ENCODE measurements around the gene SPATA17. TPM values are rescaled to one million over a fixed set of nuclear protein-coding genes. Genes with fewer than 3 reads are reported as not detected.

SPATA17 gene
- total and polyA plus RNA-seq, 2 donors (not counting 3 experiments of a cell fraction or from before 2014, with no cell fraction given), result not detected

GRCh38 chr1:217897100-217897499 is 266.0 kb downstream of the SPATA17 start:
- intact Hi-C loops (cut with micrococcal nuclease) (no loop called here), dilution Hi-C loops (cut with MboI; ENCODE audit: extremely low pct_ligation_motif_present, low sequenced_read_pairs) (no loop called here)
- no peaks in the 10 kb centered on the region for H3K4me1 ChIP-seq (ENCODE audit: control insufficient read depth, extremely low read depth, insufficient read depth, low read length)
- no peak overlapping the region for H3K4me2 ChIP-seq (ENCODE audit: insufficient read depth, low read length)
- no peaks in the 10 kb centered on the region for H3K9me3 ChIP-seq (replicated peaks; ENCODE audit: control insufficient read depth, insufficient read depth, low read length)
- H3K4me3 ChIP-seq (replicated peaks in 1 of 3; ENCODE audit: insufficient read depth in 1 of 3, low read depth in 1 of 3, low read length in 3 of 3), result no peak overlapping the region
- no peaks in the 10 kb centered on the region for H3K9me1 ChIP-seq (replicated peaks; ENCODE audit: control insufficient read depth, extremely low read depth, insufficient read depth, low read length)
- no peak for DNase-seq (ENCODE audit: low read depth, low spot score)
- H3K79me2 ChIP-seq (ENCODE audit: control insufficient read depth, insufficient read depth, low read length), result no peaks in the 10 kb centered on the region
- BruUV-seq (replicated peaks), result no TSS peak
- no peak for TF ChIP-seq EZH2 (IDR thresholded peaks at IDR 0.05; ENCODE audit: borderline replicate concordance, low read depth, low read length, severe bottlenecking)
- no peak for TF ChIP-seq POLR2A (IDR thresholded peaks at IDR 0.05; ENCODE audit: low read depth, low read length)
- no peak for TF ChIP-seq FOS (IDR thresholded peaks at IDR 0.05; ENCODE audit: borderline replicate concordance, insufficient read depth, low read length)
- no peak for TF ChIP-seq POLR2AphosphoS5 (IDR thresholded peaks at IDR 0.05; ENCODE audit: insufficient read depth, low read depth, low read length)
- no peak for FAIRE-seq
- H3K27me3 ChIP-seq (ENCODE audit: control insufficient read depth in 2 of 2, insufficient read depth in 2 of 2, low read length in 2 of 2), result no peaks in the 10 kb centered on the region
- no peak overlapping the region for H3K9ac ChIP-seq (replicated peaks; ENCODE audit: extremely low read depth, insufficient read depth, low read length)
- ChIA-PET POLR2A (no interaction called here), CTCF (no interaction called here)
- H4K20me1 ChIP-seq (replicated peaks; ENCODE audit: control insufficient read depth, extremely low read depth, insufficient read depth, low read length), result no peaks in the 10 kb centered on the region
- no peak overlapping the region for H2AFZ ChIP-seq (ENCODE audit: low read depth, low read length)
- H3K36me3 ChIP-seq (ENCODE audit: control insufficient read depth in 2 of 2, extremely low read depth in 1 of 2, insufficient read depth in 2 of 2, low read length in 2 of 2), result no peaks in the 10 kb centered on the region
- no peak overlapping the region for H3K27ac ChIP-seq (ENCODE audit: insufficient read depth, low read depth, low read length)

GRCh38 chr1:217899614-217900013 is 268.5 kb downstream of the SPATA17 start:
- Histone ChIP-seq H3K79me2 (ENCODE audit: control insufficient read depth, insufficient read depth, low read length) (no peaks in the 10 kb centered on the region), H3K9me1 (replicated peaks; ENCODE audit: control insufficient read depth, extremely low read depth, insufficient read depth, low read length) (no peaks in the 10 kb centered on the region), H3K4me1 (ENCODE audit: control insufficient read depth, extremely low read depth, insufficient read depth, low read length) (no peaks in the 10 kb centered on the region), H4K20me1 (replicated peaks; ENCODE audit: control insufficient read depth, extremely low read depth, insufficient read depth, low read length) (no peaks in the 10 kb centered on the region), H3K4me2 (ENCODE audit: insufficient read depth, low read length) (no peak overlapping the region), H3K27ac (ENCODE audit: insufficient read depth, low read depth, low read length) (no peak overlapping the region), H2AFZ (ENCODE audit: low read depth, low read length) (no peak overlapping the region), H3K9ac (replicated peaks; ENCODE audit: extremely low read depth, insufficient read depth, low read length) (no peak overlapping the region), H3K4me3 (replicated peaks in 1 of 3; ENCODE audit: insufficient read depth in 1 of 3, low read depth in 1 of 3, low read length in 3 of 3) (no peak overlapping the region), H3K36me3 (ENCODE audit: control insufficient read depth in 2 of 2, extremely low read depth in 1 of 2, insufficient read depth in 2 of 2, low read length in 2 of 2) (no peaks in the 10 kb centered on the region), H3K9me3 (replicated peaks; ENCODE audit: control insufficient read depth, insufficient read depth, low read length) (no peaks in the 10 kb centered on the region), H3K27me3 (ENCODE audit: control insufficient read depth in 2 of 2, insufficient read depth in 2 of 2, low read length in 2 of 2) (no peaks in the 10 kb centered on the region)
- dilution Hi-C loops (cut with MboI; ENCODE audit: extremely low pct_ligation_motif_present, low sequenced_read_pairs), result no loop called here
- POLR2A ChIA-PET, result no interaction called here
- intact Hi-C loops (cut with micrococcal nuclease), result no loop called here
- DNase-seq (ENCODE audit: low read depth, low spot score) (no peak), FAIRE-seq (no peak)
- BruUV-seq (replicated peaks), result no TSS peak
- TF ChIP-seq JUN (IDR thresholded peaks at IDR 0.05; ENCODE audit: borderline replicate concordance, insufficient read depth, insufficient read length, low read depth) (no peak), MAX (IDR thresholded peaks at IDR 0.05; ENCODE audit: insufficient read depth, insufficient read length) (no peak), FOS (IDR thresholded peaks at IDR 0.05; ENCODE audit: borderline replicate concordance, insufficient read depth, low read length) (no peak), EZH2 (IDR thresholded peaks at IDR 0.05; ENCODE audit: borderline replicate concordance, low read depth, low read length, severe bottlenecking) (no peak), CTCF (IDR thresholded peaks at IDR 0.05; ENCODE audit: extremely low read depth in 1 of 2, insufficient read depth in 1 of 2, low read depth in 1 of 2, low read length in 2 of 2) (no peak), POLR2A (IDR thresholded peaks at IDR 0.05; ENCODE audit: low read depth, low read length) (no peak)
- CTCF ChIA-PET, result no interaction called here
